GM23338 (cell line): Measurements from ENCODE around the gene NHLH1.

Source experiments
- CREB1 ChIP-seq: fragments of 250-450 bp; sonication (Bioruptor Pico); IDR thresholded peaks from 2 replicates; pipeline ENCODE4 v1.5.0; 2020; ENCODE audit warnings: low read depth, mild to moderate bottlenecking, moderate library complexity
- CTCF ChIP-seq, 2 experiments: fragments of 200-600 bp in 1 of 2; sonication (generic) in 1 of 2; conservative IDR thresholded peaks; 2 replicates each; pipeline versions ENCODE4 v1.5.1 to v1.6.1; 2016 to 2017; ENCODE audit warnings: antibody characterized with exemption in 2 of 2, low read depth in 2 of 2, mild to moderate bottlenecking in 2 of 2, moderate library complexity in 1 of 2
- POLR2AphosphoS5 ChIP-seq: IDR thresholded peaks from 2 replicates; pipeline ENCODE4 v1.6.1; 2016; ENCODE audit warnings: antibody characterized with exemption, low read depth

GRCh38 chr1:160375788-160376524 is 9.1 kb downstream of the NHLH1 start:
- TF ChIP-seq CTCF (conservative IDR thresholded peaks at IDR 0.05; ENCODE audit: low read depth in 2 of 2) (no peak), POLR2AphosphoS5 (no peak), CREB1 (CRISPR knock-in tag) (0 out of 2 replicates have a peak, but pooled peaks have one; percentile 31)
